Mesendoderm (in vitro differentiated cells): ENCODE results near the gene CXCL14.
A peak's percentile ranks its signal among the peaks of the same experiment; 100 is the strongest.

ENCODE experiments used
- DNase-seq: peaks from one replicate; pipeline ENCODE4 v3.0.0; 2013
- H2AK5ac ChIP-seq: 2 replicates; pipeline ENCODE4 v1.6.1; 2013; ENCODE audit warnings: low read length, inconsistent platforms
- H2BK120ac ChIP-seq: 2 replicates; pipeline ENCODE4 v1.6.1; 2013; ENCODE audit warnings: low read depth, mild to moderate bottlenecking, low read length, moderate library complexity, mixed read lengths
- H2BK15ac ChIP-seq: replicated peaks from 2 replicates; pipeline ENCODE4 v1.6.1; 2013; ENCODE audit warnings: low read depth, mild to moderate bottlenecking, moderate library complexity
- H2BK5ac ChIP-seq: 2 replicates; pipeline ENCODE4 v1.6.1; 2013; ENCODE audit warnings: low read length, inconsistent platforms
- H3K18ac ChIP-seq: 2 replicates; pipeline ENCODE4 v1.6.1; 2013; ENCODE audit warnings: mild to moderate bottlenecking, low read length, mixed read lengths
- H3K23ac ChIP-seq: one replicate; pipeline ENCODE4 v1.6.1; 2013; ENCODE audit warnings: low read length
- H3K27ac ChIP-seq: 2 replicates; pipeline ENCODE4 v1.5.1; 2013; ENCODE audit warnings: low read depth, mild to moderate bottlenecking, inconsistent platforms, low read length, moderate library complexity
- H3K27me3 ChIP-seq: 2 replicates; pipeline ENCODE4 v1.6.1; 2013; ENCODE audit warnings: low read length, control low read depth, mild to moderate bottlenecking, inconsistent platforms; ENCODE audit not compliant: insufficient read depth, poor library complexity
- H3K36me3 ChIP-seq: 2 replicates; pipeline ENCODE4 v1.6.1; 2013; ENCODE audit warnings: low read length, inconsistent platforms; ENCODE audit not compliant: control insufficient read depth, insufficient read depth
- H3K4ac ChIP-seq: one replicate; pipeline ENCODE4 v1.6.1; 2013; ENCODE audit warnings: low read depth, mild to moderate bottlenecking, low read length, moderate library complexity
- H3K4me1 ChIP-seq: 2 replicates; pipeline ENCODE4 v1.6.1; 2013; ENCODE audit warnings: low read depth, low read length, inconsistent platforms; ENCODE audit not compliant: control insufficient read depth
- H3K4me2 ChIP-seq: 2 replicates; pipeline ENCODE4 v1.6.1; 2013; ENCODE audit warnings: low read length
- H3K4me3 ChIP-seq: 2 replicates; pipeline ENCODE4 v1.5.1; 2013; ENCODE audit warnings: mild to moderate bottlenecking, low read length
- H3K56ac ChIP-seq: one replicate; pipeline ENCODE4 v1.6.1; 2013; ENCODE audit warnings: low read length
- H3K79me1 ChIP-seq: 2 replicates; pipeline ENCODE4 v1.6.1; 2013; ENCODE audit warnings: low read length, inconsistent platforms
- H3K79me2 ChIP-seq: 2 replicates; pipeline ENCODE4 v1.6.1; 2013; ENCODE audit warnings: mild to moderate bottlenecking, low read length; ENCODE audit not compliant: control insufficient read depth, insufficient read depth
- H3K9ac ChIP-seq: 2 replicates; pipeline ENCODE4 v1.6.1; 2013; ENCODE audit warnings: low read length, inconsistent platforms
- H4K5ac ChIP-seq: one replicate; pipeline ENCODE4 v1.6.1; 2013; ENCODE audit warnings: low read length
- H4K8ac ChIP-seq: one replicate; pipeline ENCODE4 v1.6.1; 2013; ENCODE audit warnings: low read depth, mild to moderate bottlenecking, control low read depth, low read length, moderate library complexity
- WGBS: extraction: QIAGEN DNeasy Blood & Tissue Kit; methylation state at CpG from one replicate; pipeline ENCODE4 v1.1.7; 2013; ENCODE audit warnings: low lambda C conversion rate, missing lambda C conversion rate; ENCODE audit not compliant: insufficient coverage; ENCODE audit errors: extremely low coverage; 5-methylcytosine and 5-hydroxymethylcytosine counted together

The CXCL14 gene

DNA sequence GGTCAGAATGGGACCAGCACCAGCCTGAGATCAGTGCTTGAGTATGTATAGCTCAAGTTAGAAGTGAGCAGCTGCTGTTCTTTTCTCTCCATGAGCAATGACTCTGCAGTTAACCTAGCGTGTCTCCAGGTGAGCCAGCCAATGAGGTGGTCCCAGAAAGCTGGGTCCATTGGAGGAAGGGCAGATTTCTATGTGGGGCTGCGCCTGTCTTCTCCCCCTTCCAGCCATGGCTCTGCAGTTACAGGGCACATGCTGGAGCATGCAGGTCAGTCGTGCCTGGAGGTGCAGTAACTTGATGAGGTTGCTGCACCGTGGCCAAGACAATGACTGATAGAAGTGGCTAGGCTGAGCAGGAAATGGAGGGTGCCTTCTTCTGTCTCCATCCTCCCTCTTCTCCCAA, 29.6 kb upstream of the CXCL14 start:
- H2BK5ac ChIP-seq = no peak overlapping the region
- no peak overlapping the region for H3K56ac ChIP-seq
- no CpG with 5 or more reads among the region's 4 CpGs for WGBS
- H3K27ac ChIP-seq = no peak overlapping the region
- no peak overlapping the region for H3K4ac ChIP-seq
- no peaks in the 10 kb centered on the region for H3K36me3 ChIP-seq
- H3K27me3 ChIP-seq = no peaks in the 10 kb centered on the region
- no peak overlapping the region for H3K4me2 ChIP-seq
- no peak overlapping the region for H2AK5ac ChIP-seq
- no peak overlapping the region for H2BK120ac ChIP-seq
- no peak overlapping the region for H2BK15ac ChIP-seq
- H3K79me2 ChIP-seq = no peaks in the 10 kb centered on the region
- H3K79me1 ChIP-seq = no peaks in the 10 kb centered on the region
- peaks cover 4% of the 10 kb centered on the region for H3K4me1 ChIP-seq
- H3K18ac ChIP-seq = no peak overlapping the region
- no peak overlapping the region for H3K4me3 ChIP-seq
- no peak overlapping the region for H3K9ac ChIP-seq
- no peak overlapping the region for H3K23ac ChIP-seq
- H4K5ac ChIP-seq = no peak overlapping the region
- H4K8ac ChIP-seq = no peak overlapping the region
- no peak for DNase-seq

DNA sequence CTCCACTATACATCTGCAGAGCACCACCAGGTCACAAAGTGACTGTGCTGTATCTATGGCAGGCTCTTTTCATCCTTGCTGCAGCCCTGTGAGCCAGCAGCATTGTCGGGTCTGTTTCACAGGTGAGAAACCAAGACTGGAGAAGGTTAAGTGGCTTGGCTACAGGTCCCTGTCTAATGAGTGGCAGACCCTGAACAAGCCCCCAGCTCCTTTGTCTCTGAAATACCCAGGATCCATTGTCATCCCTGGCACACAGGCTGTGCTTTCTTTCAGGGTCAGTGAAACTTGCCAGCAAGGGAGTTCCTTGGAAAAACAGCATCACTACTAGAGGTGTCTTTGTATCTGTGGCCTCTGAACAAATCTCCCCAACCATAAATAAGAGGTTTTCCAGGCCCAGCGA, 27.6 kb upstream of the CXCL14 start:
- H3K4ac ChIP-seq = no peak overlapping the region
- H3K4me1 ChIP-seq = peaks cover 4% of the 10 kb centered on the region
- H2BK120ac ChIP-seq = no peak overlapping the region
- H3K36me3 ChIP-seq = no peaks in the 10 kb centered on the region
- no peak overlapping the region for H2BK5ac ChIP-seq
- H3K79me2 ChIP-seq = no peaks in the 10 kb centered on the region
- H2AK5ac ChIP-seq = no peak overlapping the region
- H4K8ac ChIP-seq = no peak overlapping the region
- no peak overlapping the region for H3K56ac ChIP-seq
- H3K4me2 ChIP-seq = no peak overlapping the region
- no peak overlapping the region for H3K18ac ChIP-seq
- H3K79me1 ChIP-seq = no peaks in the 10 kb centered on the region
- no peak overlapping the region for H3K4me3 ChIP-seq
- no peaks in the 10 kb centered on the region for H3K27me3 ChIP-seq
- WGBS = no CpG with 5 or more reads among the region's 2 CpGs
- no peak overlapping the region for H3K27ac ChIP-seq
- H3K23ac ChIP-seq = no peak overlapping the region
- H2BK15ac ChIP-seq = no peak overlapping the region
- H4K5ac ChIP-seq = no peak overlapping the region
- DNase-seq = no peak
- no peak overlapping the region for H3K9ac ChIP-seq

DNA sequence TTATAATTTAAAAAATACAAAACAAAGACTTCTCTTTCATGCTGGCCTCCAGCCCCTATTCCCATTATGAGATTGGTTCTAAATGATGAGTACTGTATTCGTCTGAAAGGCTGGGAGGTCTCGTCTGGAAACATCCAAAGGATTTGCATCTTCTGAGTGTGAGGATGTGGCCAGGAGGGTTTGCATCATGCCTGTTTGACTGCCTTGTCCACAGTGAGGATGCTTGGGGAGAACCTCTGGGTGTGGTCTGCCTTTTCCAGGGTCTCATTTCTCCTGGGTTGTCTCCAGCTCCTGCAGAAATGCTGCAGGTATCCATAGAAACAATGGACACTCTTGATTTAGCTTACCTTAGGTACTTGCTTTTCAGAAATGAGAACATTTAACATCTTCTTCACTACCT, 26.4 kb upstream of the CXCL14 start:
- no peak for DNase-seq
- H3K18ac ChIP-seq = no peak overlapping the region
- H3K79me1 ChIP-seq = no peaks in the 10 kb centered on the region
- H3K4me2 ChIP-seq = no peak overlapping the region
- no peak overlapping the region for H3K9ac ChIP-seq
- H3K4me1 ChIP-seq = peaks cover 4% of the 10 kb centered on the region
- H3K4me3 ChIP-seq = no peak overlapping the region
- H3K27me3 ChIP-seq = no peaks in the 10 kb centered on the region
- no peaks in the 10 kb centered on the region for H3K79me2 ChIP-seq
- H4K5ac ChIP-seq = no peak overlapping the region
- no peak overlapping the region for H3K23ac ChIP-seq
- no peak overlapping the region for H3K56ac ChIP-seq
- no peak overlapping the region for H2BK15ac ChIP-seq
- H2BK120ac ChIP-seq = no peak overlapping the region
- H3K4ac ChIP-seq = no peak overlapping the region
- H3K36me3 ChIP-seq = no peaks in the 10 kb centered on the region
- no CpG with 5 or more reads among the region's 2 CpGs for WGBS
- H4K8ac ChIP-seq = no peak overlapping the region
- no peak overlapping the region for H2BK5ac ChIP-seq
- no peak overlapping the region for H3K27ac ChIP-seq
- H2AK5ac ChIP-seq = no peak overlapping the region

DNA sequence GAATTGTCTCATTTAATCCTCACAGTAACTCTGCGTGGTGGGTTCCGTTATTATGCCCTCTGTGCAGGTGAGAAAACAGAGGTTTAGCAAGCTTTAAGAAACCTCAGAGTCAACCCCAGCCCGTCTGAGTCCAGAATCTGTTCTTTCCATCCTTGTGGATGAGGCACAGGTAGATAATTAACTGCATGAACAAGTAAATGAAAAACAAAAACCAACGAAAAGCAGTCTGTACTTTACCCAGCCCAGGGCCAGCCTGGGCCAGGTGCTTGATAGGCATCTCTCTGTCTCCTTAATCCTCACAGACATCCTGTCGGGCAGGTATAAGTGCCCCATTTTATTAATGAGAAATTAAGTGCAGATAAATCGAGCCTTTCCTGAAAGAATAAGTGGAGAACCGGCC, 25.3 kb upstream of the CXCL14 start:
- Histone ChIP-seq H4K5ac (no peak overlapping the region), H3K23ac (no peak overlapping the region), H2BK120ac (no peak overlapping the region), H3K27me3 (no peaks in the 10 kb centered on the region), H3K4me2 (no peak overlapping the region), H3K18ac (no peak overlapping the region), H3K4me3 (no peak overlapping the region), H2AK5ac (no peak overlapping the region), H3K79me2 (no peaks in the 10 kb centered on the region), H3K4me1 (peaks cover 4% of the 10 kb centered on the region), H3K79me1 (no peaks in the 10 kb centered on the region), H2BK5ac (no peak overlapping the region), H3K9ac (no peak overlapping the region), H3K27ac (no peak overlapping the region), H2BK15ac (no peak overlapping the region), H3K56ac (no peak overlapping the region), H4K8ac (no peak overlapping the region), H3K36me3 (no peaks in the 10 kb centered on the region), H3K4ac (no peak overlapping the region)
- no peak for DNase-seq
- WGBS = no CpG with 5 or more reads among the region's 7 CpGs

DNA sequence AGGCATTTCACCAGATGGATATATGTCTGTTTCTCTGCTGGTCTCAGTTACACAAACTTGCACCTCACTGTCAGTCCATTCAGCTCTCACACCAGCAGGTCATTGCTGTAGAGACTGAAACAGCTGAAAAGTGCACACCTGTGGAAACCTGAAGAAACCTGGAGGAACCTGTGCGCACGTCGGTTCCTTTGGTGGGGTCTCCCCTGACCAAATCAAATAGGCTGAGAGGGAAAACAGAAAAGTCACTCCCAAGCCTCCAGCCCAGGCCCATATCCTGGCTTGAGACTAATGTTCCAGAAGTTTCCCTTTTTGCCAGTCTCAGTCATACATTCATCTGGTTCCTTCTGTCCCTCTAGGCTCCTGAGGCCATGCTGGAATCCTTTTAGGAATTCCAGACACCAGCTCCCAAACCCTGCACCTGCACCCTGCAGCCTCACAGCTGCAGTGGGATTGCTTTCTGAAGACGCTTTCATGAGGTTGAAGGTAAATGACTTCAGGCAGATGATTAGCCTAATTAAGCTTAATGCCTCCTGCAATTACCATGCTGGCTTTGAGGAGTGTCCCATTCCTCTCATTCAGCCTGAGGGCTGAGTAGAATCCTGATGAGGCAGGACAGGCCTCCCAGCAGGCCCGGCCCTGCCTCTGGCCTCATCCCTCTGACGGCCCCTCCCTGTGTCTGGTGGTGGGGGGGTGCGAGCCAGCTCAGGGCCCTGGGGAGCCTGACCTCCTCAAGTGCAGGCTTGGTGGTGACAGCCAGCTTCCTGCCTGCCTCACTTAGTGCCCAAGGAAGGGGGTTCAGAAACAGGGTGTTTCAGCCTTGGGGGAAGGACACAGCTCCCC, 24.3 kb upstream of the CXCL14 start:
- Histone ChIP-seq H3K36me3 (no peaks in the 10 kb centered on the region), H3K9ac (no peak overlapping the region), H3K18ac (no peak overlapping the region), H3K4me3 (no peak overlapping the region), H3K27ac (no peak overlapping the region), H3K27me3 (no peaks in the 10 kb centered on the region), H4K5ac (no peak overlapping the region), H3K79me1 (no peaks in the 10 kb centered on the region), H3K4ac (no peak overlapping the region), H2AK5ac (no peak overlapping the region), H2BK120ac (no peak overlapping the region), H3K4me2 (no peak overlapping the region), H3K56ac (no peak overlapping the region), H4K8ac (no peak overlapping the region), H2BK5ac (no peak overlapping the region), H3K23ac (no peak overlapping the region), H3K79me2 (no peaks in the 10 kb centered on the region), H2BK15ac (no peak overlapping the region), H3K4me1 (peaks cover 4% of the 10 kb centered on the region)
- peak; percentile 78 for DNase-seq
- no CpG with 5 or more reads among the region's 7 CpGs for WGBS

DNA sequence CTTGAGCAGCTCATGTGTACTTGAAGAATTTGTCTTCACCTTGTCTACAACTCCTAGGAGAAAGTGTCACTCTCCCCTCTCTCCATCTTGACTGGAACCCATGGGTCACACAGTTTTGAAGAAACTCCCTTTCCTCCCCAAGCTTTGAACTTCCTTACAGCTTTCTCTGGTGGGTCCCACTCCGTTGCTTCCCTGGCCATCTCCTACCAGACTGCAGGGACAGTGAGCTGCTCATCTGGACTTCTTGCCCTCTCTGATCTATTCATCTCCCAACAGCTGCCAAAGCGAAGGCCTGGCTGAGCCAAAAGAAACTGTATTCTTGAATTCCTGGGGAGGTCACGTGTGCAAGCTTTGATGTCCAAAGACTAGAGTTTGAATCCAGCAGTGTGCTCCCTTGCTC, 22.7 kb upstream of the CXCL14 start:
- Histone ChIP-seq H3K18ac (no peak overlapping the region), H3K4me1 (peaks cover 4% of the 10 kb centered on the region), H2BK120ac (no peak overlapping the region), H3K27ac (no peak overlapping the region), H3K36me3 (no peaks in the 10 kb centered on the region), H3K4me3 (no peak overlapping the region), H4K8ac (no peak overlapping the region), H2BK15ac (no peak overlapping the region), H3K23ac (no peak overlapping the region), H2BK5ac (no peak overlapping the region), H3K79me1 (no peaks in the 10 kb centered on the region), H3K4me2 (no peak overlapping the region), H3K56ac (no peak overlapping the region), H3K9ac (no peak overlapping the region), H2AK5ac (no peak overlapping the region), H4K5ac (no peak overlapping the region), H3K4ac (no peak overlapping the region), H3K79me2 (no peaks in the 10 kb centered on the region), H3K27me3 (no peaks in the 10 kb centered on the region)
- no peak for DNase-seq
- WGBS = no CpG with 5 or more reads among the region's 3 CpGs
